PC-3 (cell line): ENCODE measurements around the gene KCTD5.
"Not testable (repeated sequence)": the region's sequence is repeated elsewhere in the genome, so short reads cannot be mapped to it uniquely, and the experiment has no call there.

Experiments
- CTCF ChIP-seq: fragments of 300-600 bp; sonication (generic); conservative IDR thresholded peaks from 2 replicates; pipeline ENCODE4 v1.5.1; 2017; ENCODE audit warnings: antibody characterized with exemption, low read depth, mild to moderate bottlenecking, low read length
- EZH2 ChIP-seq: fragments of 300-600 bp; sonication (generic); IDR thresholded peaks from one replicate; pipeline ENCODE4 v1.6.1; 2017; ENCODE audit warnings: antibody characterized with exemption, mild to moderate bottlenecking, low read length; ENCODE audit not compliant: unreplicated experiment
- EZH2phosphoT487 ChIP-seq: fragments of 300-600 bp; sonication (generic); IDR thresholded peaks from 2 replicates; pipeline ENCODE4 v1.6.1; 2018; ENCODE audit warnings: mild to moderate bottlenecking, antibody characterized with exemption, low read length, borderline replicate concordance

- TF ChIP-seq CTCF, EZH2phosphoT487, EZH2: not testable (repeated sequence)
These were observed 22.2 kb upstream of the KCTD5 start for GRCh38 chr16:2660014-2660662.
